ENCODE data around the gene PCDH20. TPM values are rescaled to one million over a fixed set of nuclear protein-coding genes. Genes with fewer than 3 reads are reported as not detected.
A peak's percentile ranks its signal among the peaks of the same experiment; 100 is the strongest.

PCDH20 gene
- total and polyA plus RNA-seq, 7 donors = 0.03 to 2.3 (median 0.07) TPM

DNA sequence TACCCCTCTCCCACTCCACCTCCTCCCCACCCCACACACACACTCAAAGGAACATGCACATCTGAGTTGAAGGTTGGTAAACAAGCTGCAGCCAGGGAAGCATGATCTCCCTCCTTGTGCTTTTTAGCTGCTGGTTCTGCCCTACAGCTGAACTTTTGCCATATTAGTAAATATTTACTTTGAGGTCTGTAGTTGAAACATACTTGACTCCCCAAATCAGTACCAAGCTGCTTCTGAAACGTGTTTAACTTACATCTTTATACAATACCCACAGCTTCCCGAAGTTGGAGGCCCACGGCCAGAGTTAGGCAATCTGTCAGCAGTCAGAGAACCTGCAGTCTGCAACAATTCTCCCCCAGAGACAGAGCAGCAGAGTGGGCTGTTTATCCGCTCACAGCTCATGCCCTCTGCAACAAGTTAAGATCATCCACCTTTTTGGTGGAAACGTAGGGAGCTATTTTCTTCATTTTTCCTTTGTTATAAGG, 1.5 kb upstream of the PCDH20 start:
- no peak overlapping the region for H3K4me3 ChIP-seq
- H3K27me3 ChIP-seq (ENCODE audit: insufficient read depth in 3 of 3, low read length in 2 of 3) = peaks cover 5 to 20% (median 10%) of the 10 kb centered on the region in 3 donors
- H3K36me3 ChIP-seq (ENCODE audit: insufficient read depth in 1 of 2, low read depth in 1 of 2) = no peaks in the 10 kb centered on the region
- intact Hi-C loops (cut with DNase I) = no loop called here
- 42 to 48% (median 47%) methylated on average over 5 of the region's 5 CpGs for WGBS, 3 donors
- no peaks in the 10 kb centered on the region for H3K9me3 ChIP-seq
- no peaks in the 10 kb centered on the region for H3K4me1 ChIP-seq
- no peak for DNase-seq
- no peak for TF ChIP-seq CTCF (IDR thresholded peaks at IDR 0.05)
- ATAC-seq = no peak
- no peak overlapping the region for H3K27ac ChIP-seq

- 1% methylated on average over 30 of the region's 30 CpGs for WGBS, 3 donors
- DNase-seq = peak in 1 of 2 donors; percentile 40
- intact Hi-C loops (cut with DNase I) = no loop called here
- Histone ChIP-seq H3K4me1 (no peaks in the 10 kb centered on the region), H3K4me3 (peak overlapping the region; percentile 33), H3K27ac (no peak overlapping the region), H3K27me3 (ENCODE audit: insufficient read depth in 3 of 3, low read length in 2 of 3) (peaks cover 5 to 31% (median 10%) of the 10 kb centered on the region in 3 donors), H3K9me3 (no peaks in the 10 kb centered on the region), H3K36me3 (ENCODE audit: insufficient read depth in 1 of 2, low read depth in 1 of 2) (no peaks in the 10 kb centered on the region)
- peak; percentile 27 to 91 (median 82) for ATAC-seq
- TF ChIP-seq CTCF (IDR thresholded peaks at IDR 0.05) = no peak
These were observed 459 bp downstream of the PCDH20 start for GRCh38 chr13:61415058-61415721.

- intact Hi-C loops (cut with DNase I) = no loop called here
- WGBS, 3 donors = 0 to 1% (median 1%) methylated on average over 16 of the region's 16 CpGs
- H3K36me3 ChIP-seq (ENCODE audit: insufficient read depth in 1 of 2, low read depth in 1 of 2) = no peaks in the 10 kb centered on the region
- peaks cover 5 to 31% (median 10%) of the 10 kb centered on the region in 3 donors for H3K27me3 ChIP-seq (ENCODE audit: insufficient read depth in 3 of 3, low read length in 2 of 3)
- H3K4me3 ChIP-seq = peak overlapping the region; percentile 33
- H3K9me3 ChIP-seq = no peaks in the 10 kb centered on the region
- no peaks in the 10 kb centered on the region for H3K4me1 ChIP-seq
- no peak for TF ChIP-seq CTCF (IDR thresholded peaks at IDR 0.05)
- no peak for ATAC-seq
- DNase-seq = no peak
- no peak overlapping the region for H3K27ac ChIP-seq
These were observed 977 bp downstream of the PCDH20 start for GRCh38 chr13:61414686-61415057.

DNA sequence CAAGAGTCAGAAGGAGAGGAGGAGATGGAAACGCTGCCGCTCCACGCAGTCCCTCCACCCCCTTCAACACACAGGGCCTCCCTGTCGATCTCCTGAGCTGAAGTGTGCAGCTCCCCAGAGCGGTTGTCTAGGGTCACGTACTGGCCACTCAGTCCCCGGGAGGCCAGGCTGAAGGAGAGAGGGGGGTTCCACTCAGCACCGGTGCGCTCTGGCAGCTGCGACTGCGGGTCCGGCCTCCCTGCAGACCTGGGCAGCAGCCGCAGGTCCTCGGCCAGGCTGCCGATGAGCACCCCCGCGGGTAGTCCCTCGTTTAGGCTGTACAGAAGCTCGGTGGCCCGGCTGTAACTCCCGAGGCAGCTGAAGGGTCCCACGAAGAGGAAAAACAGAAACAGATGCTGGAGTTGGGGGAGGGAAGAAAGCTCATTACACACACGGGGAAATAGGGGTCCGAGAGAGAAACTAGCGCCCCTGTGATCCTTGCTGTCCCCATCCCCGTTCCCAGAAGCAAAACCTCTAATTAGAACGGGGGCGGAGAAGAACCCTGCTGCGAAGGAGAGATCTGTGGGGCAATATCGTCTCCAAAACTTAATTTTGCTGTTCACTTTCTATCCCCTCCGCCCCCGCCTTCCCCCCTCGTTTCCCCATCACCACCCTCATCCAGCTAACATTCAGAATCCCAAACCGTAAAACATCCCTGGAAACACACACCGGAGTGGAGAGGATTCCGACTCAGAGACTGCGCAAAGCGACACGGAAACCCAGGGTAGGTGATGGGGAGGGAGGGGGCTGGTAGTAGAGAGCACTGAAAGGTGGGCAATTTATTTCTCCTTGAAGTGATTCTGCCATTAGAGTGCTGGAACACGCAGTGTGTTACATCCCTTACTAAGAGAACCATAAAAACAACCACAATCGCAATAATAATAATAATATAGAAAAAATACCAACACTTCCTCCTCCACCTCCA, 1.8 kb downstream of the PCDH20 start:
- ATAC-seq (no peak), DNase-seq (peak in 1 of 2 donors; percentile 30)
- TF ChIP-seq CTCF (IDR thresholded peaks at IDR 0.05) = no peak
- no peaks in the 10 kb centered on the region for H3K9me3 ChIP-seq
- no peaks in the 10 kb centered on the region for H3K36me3 ChIP-seq (ENCODE audit: insufficient read depth in 1 of 2, low read depth in 1 of 2)
- no peaks in the 10 kb centered on the region for H3K4me1 ChIP-seq
- intact Hi-C loops (cut with DNase I) = no loop called here
- H3K27me3 ChIP-seq (ENCODE audit: insufficient read depth in 3 of 3, low read length in 2 of 3) = peaks cover 5 to 31% (median 10%) of the 10 kb centered on the region in 3 donors
- peak overlapping the region; percentile 33 for H3K4me3 ChIP-seq
- WGBS, 3 donors = 1 to 3% (median 2%) methylated on average over 40 to 41 of the region's 41 CpGs
- no peak overlapping the region for H3K27ac ChIP-seq

Data from psoas muscle (tissue), 8 donors.